HG03354 (cell line): ENCODE results near the gene PTGR1.
"Not testable (repeated sequence)": the region's sequence is repeated elsewhere in the genome, so short reads cannot be mapped to it uniquely, and the experiment has no call there.

ENCODE experiments used
- ATAC-seq: cut with Tn5 transposase; IDR thresholded peaks from one replicate; pipeline ENCODE4 v1.9.1; 2021; ENCODE audit warnings: mild to moderate bottlenecking; ENCODE audit not compliant: unreplicated experiment, poor library complexity, severe bottlenecking

The PTGR1 gene

GRCh38 chr9:111617349-111617748 is 17.9 kb upstream of the PTGR1 start:
- ATAC-seq: not testable (repeated sequence)

- ATAC-seq: no peak
Observed at GRCh38 chr9:111615928-111616327, 16.5 kb upstream of the PTGR1 start.

- no peak for ATAC-seq
Observed at GRCh38 chr9:111613436-111614040, 14.1 kb upstream of the PTGR1 start.

GRCh38 chr9:111610845-111611244 is 11.4 kb upstream of the PTGR1 start:
- ATAC-seq: no peak

- ATAC-seq: no peak
Observed at GRCh38 chr9:111610149-111610548, 10.7 kb upstream of the PTGR1 start.

- no peak for ATAC-seq
Observed at GRCh38 chr9:111605041-111605559, 5.7 kb upstream of the PTGR1 start.

GRCh38 chr9:111604054-111604615 is 4.7 kb upstream of the PTGR1 start:
- ATAC-seq: no peak

GRCh38 chr9:111603041-111603440 is 3.6 kb upstream of the PTGR1 start:
- no peak for ATAC-seq

GRCh38 chr9:111601237-111602018 is 2.0 kb upstream of the PTGR1 start:
- ATAC-seq: no peak

- ATAC-seq: no peak
Observed at GRCh38 chr9:111599955-111600343, 502 bp upstream of the PTGR1 start.

GRCh38 chr9:111598733-111599091 is 735 bp downstream of the PTGR1 start:
- peak; percentile 19 for ATAC-seq

GRCh38 chr9:111597852-111598732 is 1.4 kb downstream of the PTGR1 start:
- ATAC-seq: peak; percentile 68

GRCh38 chr9:111588846-111589245 is 10.6 kb downstream of the PTGR1 start:
- no peak for ATAC-seq

- no peak for ATAC-seq
Observed at GRCh38 chr9:111586378-111586777, 13.1 kb downstream of the PTGR1 start.

- no peak for ATAC-seq
Observed at GRCh38 chr9:111582888-111583287, 16.6 kb downstream of the PTGR1 start.

GRCh38 chr9:111572950-111573604 is 26.4 kb downstream of the PTGR1 start:
- no peak for ATAC-seq

GRCh38 chr9:111568127-111568526 is 31.3 kb downstream of the PTGR1 start:
- not testable (repeated sequence) for ATAC-seq

GRCh38 chr9:111566234-111566633 is 33.2 kb downstream of the PTGR1 start:
- ATAC-seq: no peak

GRCh38 chr9:111561165-111561719 is 38.2 kb downstream of the PTGR1 start:
- no peak for ATAC-seq
